ENCODE results near the gene CPNE6.

Gene CPNE6

DNA sequence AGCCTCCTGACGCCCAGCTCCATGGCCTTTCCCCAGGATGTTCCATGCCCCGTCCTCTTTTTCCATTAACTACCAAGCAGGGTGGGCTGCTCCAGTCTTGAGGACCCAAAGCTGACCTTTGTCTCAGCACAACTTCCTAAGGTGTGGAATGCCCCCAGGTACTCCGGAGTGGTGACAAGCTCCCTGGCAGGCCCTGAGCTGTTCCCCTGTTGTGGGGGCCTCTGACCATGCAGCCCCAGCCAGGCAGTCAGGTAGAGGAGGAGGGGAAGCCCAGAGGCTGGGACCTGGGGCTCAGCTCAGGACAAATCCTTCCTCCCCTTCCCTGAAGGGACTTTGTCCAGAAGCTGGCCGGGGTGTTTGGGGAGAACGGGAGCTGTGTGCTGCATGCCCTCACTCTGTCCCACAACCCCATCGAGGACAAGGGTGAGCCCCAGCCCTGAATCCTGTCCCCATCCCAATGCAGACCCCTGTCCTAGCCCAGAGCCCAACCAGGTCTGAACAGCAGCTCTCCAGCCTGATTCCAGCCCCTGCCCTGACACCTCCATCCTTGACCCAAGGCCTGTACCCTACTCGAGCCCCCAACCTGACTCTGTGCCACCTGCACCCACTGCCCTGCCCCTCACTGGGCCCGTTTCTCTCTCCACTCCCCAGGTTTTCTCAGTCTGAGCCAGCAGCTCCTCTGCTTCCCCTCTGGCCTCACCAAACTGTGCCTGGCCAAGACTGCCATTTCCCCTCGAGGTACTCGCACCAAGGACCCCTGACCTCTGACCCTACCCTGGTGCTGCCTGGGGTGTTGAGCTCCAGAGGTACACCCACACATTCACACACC lies 15.2 kb upstream of the CPNE6 start:
- WGBS: 72% methylated on average over 8 of the region's 10 CpGs
- no peaks in the 10 kb centered on the region for H3K79me1 ChIP-seq (replicated peaks; ENCODE audit: low read length, poor library complexity, severe bottlenecking)

DNA sequence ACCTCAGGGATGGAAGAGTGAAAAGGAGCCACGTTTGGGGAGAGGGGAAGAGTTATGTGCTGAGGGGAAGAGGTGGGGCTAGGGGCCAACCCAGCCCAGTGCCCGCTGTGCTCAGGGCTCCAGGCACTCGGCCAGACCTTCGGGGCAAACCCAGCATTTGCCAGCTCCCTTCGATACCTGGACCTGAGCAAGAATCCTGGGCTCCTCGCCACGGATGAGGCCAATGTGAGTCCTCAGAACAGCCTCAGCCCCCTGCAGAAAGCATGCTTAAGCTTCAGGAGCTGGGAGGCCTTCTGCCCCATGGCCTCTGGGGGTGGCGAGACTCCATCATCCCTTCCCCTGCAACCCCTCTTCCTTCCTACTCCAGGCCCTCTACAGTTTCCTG lies 14.6 kb upstream of the CPNE6 start:
- no peak overlapping the region for H3K4me2 ChIP-seq (ENCODE audit: low read length, poor library complexity, severe bottlenecking)
- H3K79me1 ChIP-seq (replicated peaks; ENCODE audit: low read length, poor library complexity, severe bottlenecking): no peaks in the 10 kb centered on the region
- no peak overlapping the region for H4K91ac ChIP-seq (ENCODE audit: low read length)
- peaks cover 11% of the 10 kb centered on the region for H3K4me1 ChIP-seq (ENCODE audit: control insufficient read depth, insufficient read depth, low read depth, low read length)
- H3K9me3 ChIP-seq (ENCODE audit: control insufficient read depth, low read length): no peaks in the 10 kb centered on the region
- H3K27ac ChIP-seq (ENCODE audit: low read length, poor library complexity, severe bottlenecking): no peak overlapping the region
- peaks cover 58 to 81% of the 10 kb centered on the region in 2 experiments for H3K27me3 ChIP-seq (ENCODE audit: control insufficient read depth in 1 of 2, insufficient read depth in 1 of 2, low read length in 2 of 2)
- no peak overlapping the region for H2BK12ac ChIP-seq (ENCODE audit: low read length in 2 of 2)
- H2BK5ac ChIP-seq (ENCODE audit: low read depth, low read length, poor library complexity, severe bottlenecking): no peak overlapping the region
- WGBS: 62% methylated on average over 8 of the region's 8 CpGs
- DNase-seq: no peak
- no peak overlapping the region for H2AFZ ChIP-seq (ENCODE audit: low read depth, low read length)
- no peak overlapping the region for H2BK120ac ChIP-seq (ENCODE audit: low read depth, low read length)
- H3K4ac ChIP-seq (ENCODE audit: low read depth in 1 of 2, low read length in 2 of 2): no peak overlapping the region
- no peak overlapping the region for H3K18ac ChIP-seq (ENCODE audit: low read depth in 1 of 2, low read length in 2 of 2)
- H2BK15ac ChIP-seq (ENCODE audit: low read depth, poor library complexity, severe bottlenecking): no peak overlapping the region
- no peak overlapping the region for H4K8ac ChIP-seq (ENCODE audit: low read length)
- no peaks in the 10 kb centered on the region for H3K36me3 ChIP-seq (ENCODE audit: control insufficient read depth in 1 of 2, insufficient read depth in 2 of 2, low read depth in 1 of 2, low read length in 2 of 2)
- no peak overlapping the region for H3K4me3 ChIP-seq (ENCODE audit: insufficient read depth in 1 of 2, low read depth in 1 of 2, low read length in 2 of 2)
- H3K14ac ChIP-seq (ENCODE audit: low read length in 2 of 2): no peak overlapping the region
- no peak overlapping the region for H3K9ac ChIP-seq (ENCODE audit: low read length)
- no peak overlapping the region for H2AK5ac ChIP-seq (ENCODE audit: low read length, severe bottlenecking)
- no peak overlapping the region for H3K23ac ChIP-seq (ENCODE audit: low read length in 2 of 2)

More for the DNA sequence above, 15.2 kb upstream of the CPNE6 start:
- H3K14ac ChIP-seq (ENCODE audit: low read length in 2 of 2): no peak overlapping the region
- no peaks in the 10 kb centered on the region for H3K36me3 ChIP-seq (ENCODE audit: control insufficient read depth in 1 of 2, insufficient read depth in 2 of 2, low read depth in 1 of 2, low read length in 2 of 2)
- H4K91ac ChIP-seq (ENCODE audit: low read length): no peak overlapping the region
- H4K8ac ChIP-seq (ENCODE audit: low read length): no peak overlapping the region
- H3K27ac ChIP-seq (ENCODE audit: low read length, poor library complexity, severe bottlenecking): no peak overlapping the region
- no peak overlapping the region for H3K4me2 ChIP-seq (ENCODE audit: low read length, poor library complexity, severe bottlenecking)
- H3K9me3 ChIP-seq (ENCODE audit: control insufficient read depth, low read length): no peaks in the 10 kb centered on the region
- DNase-seq: no peak
- peaks cover 15% of the 10 kb centered on the region for H3K4me1 ChIP-seq (ENCODE audit: control insufficient read depth, insufficient read depth, low read depth, low read length)
- H2AK5ac ChIP-seq (ENCODE audit: low read length, severe bottlenecking): no peak overlapping the region
- H3K4ac ChIP-seq (ENCODE audit: low read depth in 1 of 2, low read length in 2 of 2): no peak overlapping the region
- H3K23ac ChIP-seq (ENCODE audit: low read length in 2 of 2): no peak overlapping the region
- H3K27me3 ChIP-seq (ENCODE audit: control insufficient read depth in 1 of 2, insufficient read depth in 1 of 2, low read length in 2 of 2): peaks cover 52 to 80% of the 10 kb centered on the region in 2 experiments
- no peak overlapping the region for H2BK120ac ChIP-seq (ENCODE audit: low read depth, low read length)
- H3K18ac ChIP-seq (ENCODE audit: low read depth in 1 of 2, low read length in 2 of 2): no peak overlapping the region
- no peak overlapping the region for H3K9ac ChIP-seq (ENCODE audit: low read length)
- no peak overlapping the region for H2BK12ac ChIP-seq (ENCODE audit: low read length in 2 of 2)
- H2BK5ac ChIP-seq (ENCODE audit: low read depth, low read length, poor library complexity, severe bottlenecking): no peak overlapping the region
- H2BK15ac ChIP-seq (ENCODE audit: low read depth, poor library complexity, severe bottlenecking): no peak overlapping the region
- no peak overlapping the region for H3K4me3 ChIP-seq (ENCODE audit: insufficient read depth in 1 of 2, low read depth in 1 of 2, low read length in 2 of 2)
- no peak overlapping the region for H2AFZ ChIP-seq (ENCODE audit: low read depth, low read length)

- Histone ChIP-seq H2BK5ac (ENCODE audit: low read depth, low read length, poor library complexity, severe bottlenecking) (no peak overlapping the region), H3K4me3 (ENCODE audit: insufficient read depth in 1 of 2, low read depth in 1 of 2, low read length in 2 of 2) (no peak overlapping the region), H2BK120ac (ENCODE audit: low read depth, low read length) (no peak overlapping the region), H2AFZ (ENCODE audit: low read depth, low read length) (no peak overlapping the region), H3K36me3 (ENCODE audit: control insufficient read depth in 1 of 2, insufficient read depth in 2 of 2, low read depth in 1 of 2, low read length in 2 of 2) (no peaks in the 10 kb centered on the region), H2BK15ac (ENCODE audit: low read depth, poor library complexity, severe bottlenecking) (no peak overlapping the region), H2AK5ac (ENCODE audit: low read length, severe bottlenecking) (no peak overlapping the region), H4K8ac (ENCODE audit: low read length) (no peak overlapping the region), H3K27me3 (ENCODE audit: control insufficient read depth in 1 of 2, insufficient read depth in 1 of 2, low read length in 2 of 2) (peaks cover 61 to 83% of the 10 kb centered on the region in 2 experiments), H2BK12ac (ENCODE audit: low read length in 2 of 2) (no peak overlapping the region), H3K79me1 (replicated peaks; ENCODE audit: low read length, poor library complexity, severe bottlenecking) (no peaks in the 10 kb centered on the region), H3K27ac (ENCODE audit: low read length, poor library complexity, severe bottlenecking) (no peak overlapping the region), H3K9ac (ENCODE audit: low read length) (no peak overlapping the region), H3K9me3 (ENCODE audit: control insufficient read depth, low read length) (no peaks in the 10 kb centered on the region), H4K91ac (ENCODE audit: low read length) (no peak overlapping the region), H3K4me2 (ENCODE audit: low read length, poor library complexity, severe bottlenecking) (no peak overlapping the region), H3K23ac (ENCODE audit: low read length in 2 of 2) (no peak overlapping the region), H3K18ac (ENCODE audit: low read depth in 1 of 2, low read length in 2 of 2) (no peak overlapping the region), H3K14ac (ENCODE audit: low read length in 2 of 2) (no peak overlapping the region), H3K4ac (ENCODE audit: low read depth in 1 of 2, low read length in 2 of 2) (no peak overlapping the region), H3K4me1 (ENCODE audit: control insufficient read depth, insufficient read depth, low read depth, low read length) (peaks cover 7% of the 10 kb centered on the region)
- no peak for DNase-seq
- 66% methylated on average over 2 of the region's 2 CpGs for WGBS
Observed at GRCh38 chr14:24057271-24057670, 14.1 kb upstream of the CPNE6 start.

- Histone ChIP-seq H4K8ac (ENCODE audit: low read length) (no peak overlapping the region), H3K23ac (ENCODE audit: low read length in 2 of 2) (no peak overlapping the region), H4K91ac (ENCODE audit: low read length) (no peak overlapping the region), H3K14ac (ENCODE audit: low read length in 2 of 2) (peak overlapping the region in 1 of 2 experiments; percentile 36), H2AFZ (ENCODE audit: low read depth, low read length) (no peak overlapping the region), H2BK120ac (ENCODE audit: low read depth, low read length) (no peak overlapping the region), H3K36me3 (ENCODE audit: control insufficient read depth in 1 of 2, insufficient read depth in 2 of 2, low read depth in 1 of 2, low read length in 2 of 2) (no peaks in the 10 kb centered on the region), H3K4me3 (ENCODE audit: insufficient read depth in 1 of 2, low read depth in 1 of 2, low read length in 2 of 2) (no peak overlapping the region), H2AK5ac (ENCODE audit: low read length, severe bottlenecking) (no peak overlapping the region), H2BK15ac (ENCODE audit: low read depth, poor library complexity, severe bottlenecking) (no peak overlapping the region), H2BK5ac (ENCODE audit: low read depth, low read length, poor library complexity, severe bottlenecking) (no peak overlapping the region), H3K9ac (ENCODE audit: low read length) (no peak overlapping the region), H3K79me1 (replicated peaks; ENCODE audit: low read length, poor library complexity, severe bottlenecking) (no peaks in the 10 kb centered on the region), H3K4me2 (ENCODE audit: low read length, poor library complexity, severe bottlenecking) (no peak overlapping the region), H2BK12ac (ENCODE audit: low read length in 2 of 2) (no peak overlapping the region), H3K4me1 (ENCODE audit: control insufficient read depth, insufficient read depth, low read depth, low read length) (peaks cover 5% of the 10 kb centered on the region), H3K18ac (ENCODE audit: low read depth in 1 of 2, low read length in 2 of 2) (no peak overlapping the region), H3K9me3 (ENCODE audit: control insufficient read depth, low read length) (no peaks in the 10 kb centered on the region), H3K27me3 (ENCODE audit: control insufficient read depth in 1 of 2, insufficient read depth in 1 of 2, low read length in 2 of 2) (peaks cover 60 to 83% of the 10 kb centered on the region in 2 experiments), H3K27ac (ENCODE audit: low read length, poor library complexity, severe bottlenecking) (no peak overlapping the region), H3K4ac (ENCODE audit: low read depth in 1 of 2, low read length in 2 of 2) (no peak overlapping the region)
- 66% methylated on average over 14 of the region's 14 CpGs for WGBS
- DNase-seq: no peak
Observed at GRCh38 chr14:24057867-24058259, 13.5 kb upstream of the CPNE6 start.

Data from mesenchymal stem cell (in vitro differentiated cells and primary cell).